Measurements from ENCODE around the gene SPINK14. TPM values are rescaled to one million over a fixed set of nuclear protein-coding genes. Genes with fewer than 3 reads are reported as not detected.

The SPINK14 gene
- total RNA-seq, result not detected
- long read RNA-seq, donor 1, result 0 reads
- long read RNA-seq, donor 2, result 0 reads

- no peak for DNase-seq (ENCODE audit: low spot score)
- intact Hi-C loops (cut with DNase I), result no loop called here
These were observed at the start of gene SPINK14 for GRCh38 chr5:148168246-148168645. SPINK14 (plus strand) TSS chr5:148168546; CDS start chr5:148169733, 1,187 bp downstream.

DNA sequence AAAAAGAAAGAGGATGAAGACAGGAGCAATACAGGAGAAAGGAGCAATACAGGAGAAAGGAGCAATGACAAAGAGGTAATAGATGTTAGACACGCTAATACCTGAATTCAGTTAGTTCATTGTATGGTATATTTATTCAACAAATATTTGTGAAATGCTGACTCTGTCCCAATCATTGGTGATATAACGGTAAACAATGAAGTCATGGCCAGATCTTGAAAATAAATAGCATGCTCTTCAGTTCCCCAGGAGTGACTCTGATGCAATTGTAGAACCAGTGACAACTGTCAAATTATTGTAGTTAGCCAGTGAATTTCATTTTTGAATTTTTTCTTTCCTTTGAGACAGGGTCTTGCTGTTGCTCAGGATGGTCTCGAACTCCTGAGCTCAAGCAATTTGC, 48.0 kb upstream of the SPINK14 start:
- intact Hi-C loops (cut with DNase I), result no loop called here
- DNase-seq (ENCODE audit: low spot score), result no peak

DNA sequence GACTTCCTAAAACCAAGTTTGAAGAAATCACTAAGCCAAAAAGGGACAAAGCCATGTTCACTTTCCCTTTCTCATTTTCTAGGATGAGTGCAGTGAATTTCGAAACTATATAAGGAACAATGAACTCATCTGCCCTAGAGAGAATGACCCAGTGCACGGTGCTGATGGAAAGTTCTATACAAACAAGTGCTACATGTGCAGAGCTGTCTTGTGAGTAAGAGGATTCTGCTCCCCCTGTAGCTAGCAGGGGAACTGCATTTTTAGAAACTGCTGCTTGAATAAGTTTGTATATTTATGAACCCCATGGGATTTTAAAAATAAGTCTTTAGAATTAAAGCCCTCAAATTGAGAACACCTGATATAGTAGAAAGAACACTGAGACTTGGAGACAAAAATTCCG, 42.7 kb upstream of the SPINK14 start:
- intact Hi-C loops (cut with DNase I), result no loop called here
- no peak for DNase-seq (ENCODE audit: low spot score)

GRCh38 chr5:148135091-148136048, 33.0 kb upstream of the SPINK14 start:
- intact Hi-C loops (cut with DNase I), result no loop called here
- no peak for DNase-seq (ENCODE audit: low spot score)

GRCh38 chr5:148140846-148141245, 27.5 kb upstream of the SPINK14 start:
- intact Hi-C loops (cut with DNase I), result no loop called here
- no peak for DNase-seq (ENCODE audit: low spot score)

DNA sequence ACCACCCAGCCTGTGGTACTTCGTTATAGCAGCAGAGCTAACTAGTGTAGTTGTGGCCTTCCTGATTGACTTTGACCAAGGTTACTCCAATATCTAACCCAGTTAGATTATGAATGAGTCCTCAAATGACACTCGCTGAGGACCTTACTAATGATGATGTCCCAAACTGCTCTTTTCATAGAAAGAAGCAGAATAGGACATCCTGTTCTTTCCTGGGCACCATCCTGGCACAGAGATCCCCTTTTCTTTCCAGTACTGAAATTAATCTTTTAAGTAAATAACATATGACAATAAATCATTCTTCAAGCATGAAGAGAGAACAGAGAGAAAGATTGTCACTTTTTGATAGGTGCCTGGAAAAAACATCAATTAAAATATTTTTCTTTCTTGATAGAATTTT, 26.7 kb upstream of the SPINK14 start:
- intact Hi-C loops (cut with DNase I), result no loop called here
- DNase-seq (ENCODE audit: low spot score), result no peak

GRCh38 chr5:148145916-148146315, 22.4 kb upstream of the SPINK14 start:
- intact Hi-C loops (cut with DNase I), result no loop called here
- no peak for DNase-seq (ENCODE audit: low spot score)

DNA sequence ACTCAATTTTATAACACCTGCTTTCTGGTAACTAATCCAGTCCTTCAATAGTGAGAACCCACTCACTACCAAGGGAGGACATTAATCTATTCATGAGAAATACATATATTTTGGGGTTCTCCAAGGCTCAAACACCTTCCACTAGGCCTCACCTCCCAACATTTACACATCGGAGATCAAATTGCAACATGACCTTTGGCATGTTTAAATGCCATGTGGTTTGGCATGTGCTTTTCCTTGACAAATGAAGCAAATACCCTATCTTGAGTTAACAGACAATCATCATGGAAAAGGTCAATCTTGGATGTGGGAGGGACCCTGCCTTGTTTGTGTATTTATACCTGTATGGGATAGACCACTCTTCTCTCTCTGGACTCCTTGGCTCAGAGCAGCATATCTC, 21.9 kb upstream of the SPINK14 start:
- intact Hi-C loops (cut with DNase I), result no loop called here
- DNase-seq (ENCODE audit: low spot score), result no peak

- intact Hi-C loops (cut with DNase I), result no loop called here
- no peak for DNase-seq (ENCODE audit: low spot score)
These were observed 20.9 kb upstream of the SPINK14 start for GRCh38 chr5:148147415-148147814.

- intact Hi-C loops (cut with DNase I), result no loop called here
- DNase-seq (ENCODE audit: low spot score), result no peak
These were observed 16.5 kb upstream of the SPINK14 start for GRCh38 chr5:148151872-148152271.

- intact Hi-C loops (cut with DNase I), result no loop called here
- DNase-seq (ENCODE audit: low spot score), result no peak
These were observed 15.6 kb upstream of the SPINK14 start for GRCh38 chr5:148152781-148153180.

DNA sequence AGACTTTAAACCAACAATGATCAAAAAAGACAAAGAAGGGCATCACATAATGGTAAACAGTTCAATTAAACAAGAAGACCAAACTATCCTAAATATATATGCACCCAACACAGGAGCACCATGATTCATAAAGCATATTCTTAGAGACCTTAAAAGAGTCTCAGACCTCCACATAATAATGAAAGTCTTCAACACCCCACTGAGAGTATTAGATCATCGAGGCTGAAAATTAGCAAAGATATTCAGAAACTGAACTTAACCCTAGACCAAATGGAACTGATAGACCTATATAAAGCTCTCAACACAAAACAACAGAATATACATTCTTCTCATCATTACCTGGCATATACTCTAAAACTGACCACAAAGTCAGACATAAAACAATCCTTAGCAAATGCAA, 11.7 kb upstream of the SPINK14 start:
- intact Hi-C loops (cut with DNase I), result no loop called here
- DNase-seq (ENCODE audit: low spot score), result no peak

- intact Hi-C loops (cut with DNase I), result no loop called here
- no peak for DNase-seq (ENCODE audit: low spot score)
These were observed 6.3 kb upstream of the SPINK14 start for GRCh38 chr5:148162038-148162437.

DNA sequence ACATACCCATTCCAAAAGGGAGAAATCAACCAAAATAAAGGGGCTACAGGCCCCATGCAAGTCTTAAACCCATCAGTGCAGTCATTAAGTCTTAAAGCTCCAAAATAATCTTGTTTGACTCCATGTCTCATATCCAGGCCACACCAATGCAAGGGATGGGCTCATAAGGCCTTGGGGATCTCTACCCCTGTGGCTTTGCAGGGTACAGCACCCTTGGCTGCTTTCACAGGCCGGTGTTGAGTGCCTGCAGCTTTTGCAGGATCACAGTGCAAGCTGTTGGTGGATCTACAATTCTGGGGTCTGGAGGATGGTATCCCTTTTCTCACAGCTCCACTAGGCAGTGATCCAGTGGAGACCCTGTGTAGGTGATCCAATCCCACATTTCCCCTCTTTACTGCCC, 5.0 kb upstream of the SPINK14 start:
- no peak for DNase-seq (ENCODE audit: low spot score)
- intact Hi-C loops (cut with DNase I), result no loop called here

DNA sequence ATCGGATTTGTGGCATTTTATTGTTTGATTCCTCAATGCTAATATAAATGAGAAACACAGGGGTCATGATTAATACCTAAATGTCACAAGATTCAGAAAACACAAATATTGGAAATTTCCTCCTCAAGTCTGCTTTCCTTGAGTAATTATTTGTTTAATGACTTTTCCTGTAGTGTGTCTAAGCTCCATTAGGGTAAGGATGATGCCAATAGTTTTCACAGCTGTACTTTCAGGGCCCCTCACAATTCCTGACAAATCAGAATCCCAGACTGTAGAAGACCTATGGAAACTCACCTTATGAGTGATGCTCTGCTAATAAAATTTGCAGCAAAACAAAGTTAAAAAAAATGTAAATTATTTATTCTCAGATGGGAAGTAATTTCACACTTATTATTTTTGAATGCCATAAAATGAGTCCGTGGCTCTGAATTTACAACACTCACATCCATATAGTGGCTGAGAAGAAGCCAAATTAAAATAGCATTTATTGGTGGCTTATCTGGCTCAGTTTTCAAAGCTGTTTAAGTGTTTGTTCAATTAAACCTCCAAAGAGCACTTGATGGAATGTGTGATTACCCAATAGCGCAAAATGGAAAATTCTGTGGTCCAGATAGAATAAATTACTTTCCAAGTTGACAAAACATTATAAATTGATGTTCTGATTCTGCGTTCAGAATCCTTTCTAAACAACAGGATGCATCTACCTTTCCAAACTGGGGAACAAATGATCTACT, 1.6 kb upstream of the SPINK14 start:
- intact Hi-C loops (cut with DNase I), result no loop called here
- DNase-seq (ENCODE audit: low spot score), result no peak

GRCh38 chr5:148172377-148172776, 4.0 kb downstream of the SPINK14 start:
- no peak for DNase-seq (ENCODE audit: low spot score)
- intact Hi-C loops (cut with DNase I), result no loop called here

DNA sequence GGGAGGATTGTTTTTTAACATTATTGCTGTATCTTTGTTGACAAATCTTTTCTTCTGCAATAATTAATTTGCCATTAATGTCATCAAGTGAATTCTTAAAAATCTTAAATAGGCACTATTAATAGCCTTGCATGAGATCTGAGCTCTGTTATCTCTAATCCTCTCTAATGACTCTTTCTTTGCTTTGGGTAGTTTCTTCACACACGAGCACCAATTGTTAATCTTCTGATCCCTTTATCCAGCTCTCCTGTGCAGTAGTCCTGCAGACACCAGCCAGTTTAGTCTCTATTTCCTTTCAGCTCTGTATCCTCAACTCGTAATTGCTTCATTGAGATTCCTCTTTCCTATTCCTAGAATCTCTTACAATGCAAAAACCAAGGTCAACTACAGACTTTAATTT, 8.1 kb downstream of the SPINK14 start:
- no peak for DNase-seq (ENCODE audit: low spot score)
- intact Hi-C loops (cut with DNase I), result no loop called here

DNA sequence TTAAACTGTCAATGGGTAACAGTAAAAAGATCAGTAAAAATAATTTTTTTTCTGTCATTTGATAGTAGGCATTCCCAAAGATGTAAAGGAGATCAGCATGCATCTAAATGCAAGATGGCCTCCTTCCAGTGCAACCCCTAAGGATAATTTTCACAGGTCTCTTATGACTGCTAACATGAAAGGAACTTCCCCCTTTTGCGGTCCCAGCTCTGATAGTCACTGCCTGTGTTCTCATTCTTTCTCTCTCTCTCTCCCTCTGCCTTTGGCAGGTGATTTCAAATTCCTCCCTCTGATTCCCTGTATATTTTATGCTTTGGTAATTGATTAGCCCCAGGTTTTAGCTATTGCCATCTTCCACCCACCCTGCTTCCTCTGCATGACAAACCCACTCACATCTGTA, 8.9 kb downstream of the SPINK14 start:
- intact Hi-C loops (cut with DNase I), result no loop called here
- DNase-seq (ENCODE audit: low spot score), result no peak

DNA sequence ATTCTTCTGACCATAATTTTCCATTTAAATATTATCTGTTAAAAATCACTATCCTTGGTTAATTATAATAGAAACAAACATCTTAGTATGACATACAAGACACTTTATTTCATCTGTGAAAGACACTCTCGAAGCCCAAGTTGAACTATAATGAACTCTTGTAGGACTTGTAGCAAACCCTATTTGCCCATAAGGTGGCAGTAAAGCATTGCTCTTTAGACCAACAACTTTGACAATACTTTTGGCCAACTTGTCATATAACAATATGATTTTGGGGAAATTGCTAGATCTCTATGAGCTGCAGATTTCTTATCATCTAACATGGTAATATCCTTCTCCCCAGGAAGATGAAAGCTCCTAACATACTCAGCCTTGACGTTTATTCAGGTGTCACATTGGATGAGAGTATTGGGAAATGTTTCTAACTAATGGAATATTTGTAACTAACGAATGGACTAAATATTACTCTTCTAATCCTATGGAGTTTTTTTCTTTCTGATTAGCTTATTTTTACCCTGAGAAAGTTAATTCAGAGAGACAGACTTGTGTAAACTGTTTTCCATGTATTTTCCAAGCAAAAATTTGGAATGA, 11.0 kb downstream of the SPINK14 start:
- DNase-seq (ENCODE audit: low spot score), result no peak
- intact Hi-C loops (cut with DNase I), result no loop called here

Measured in posterior vena cava (tissue), 2 donors.